ENCODE data around the gene STAC3.

Gene STAC3

DNA sequence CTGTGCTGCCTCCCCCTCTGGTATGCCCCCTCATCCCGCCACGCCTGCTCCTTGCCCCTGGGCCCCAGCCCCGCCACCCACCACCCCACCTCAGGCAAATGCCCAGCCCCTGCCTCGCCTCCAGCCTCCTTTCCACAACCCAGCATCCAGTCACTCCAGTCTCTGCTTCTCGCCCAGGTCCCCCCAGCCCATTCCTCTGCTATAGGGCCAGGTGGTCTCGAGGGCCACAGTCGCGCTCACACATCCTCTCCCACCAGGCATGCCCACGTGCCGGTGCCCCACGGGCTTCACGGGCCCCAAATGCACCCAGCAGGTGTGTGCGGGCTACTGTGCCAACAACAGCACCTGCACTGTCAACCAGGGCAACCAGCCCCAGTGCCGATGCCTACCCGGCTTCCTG lies 40.5 kb downstream of the STAC3 start:
- DNase-seq: no peak

DNA sequence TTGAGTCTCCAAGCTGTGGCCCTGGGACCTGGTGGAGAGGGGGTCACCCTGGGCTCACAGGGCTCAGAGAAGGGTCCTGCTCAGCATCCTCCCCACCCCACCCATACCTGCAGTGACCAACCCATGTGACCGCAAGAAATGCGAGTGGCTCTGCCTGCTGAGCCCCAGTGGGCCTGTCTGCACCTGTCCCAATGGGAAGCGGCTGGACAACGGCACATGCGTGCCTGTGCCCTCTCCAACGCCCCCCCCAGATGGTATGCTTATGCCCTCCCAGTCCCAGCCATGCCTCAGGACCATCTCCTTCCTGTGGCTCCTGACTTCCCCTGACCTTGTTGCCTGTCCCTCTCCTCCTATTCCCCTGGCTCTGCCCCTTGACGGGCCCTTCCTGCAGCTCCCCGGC lies 41.1 kb downstream of the STAC3 start:
- DNase-seq: no peak

DNA sequence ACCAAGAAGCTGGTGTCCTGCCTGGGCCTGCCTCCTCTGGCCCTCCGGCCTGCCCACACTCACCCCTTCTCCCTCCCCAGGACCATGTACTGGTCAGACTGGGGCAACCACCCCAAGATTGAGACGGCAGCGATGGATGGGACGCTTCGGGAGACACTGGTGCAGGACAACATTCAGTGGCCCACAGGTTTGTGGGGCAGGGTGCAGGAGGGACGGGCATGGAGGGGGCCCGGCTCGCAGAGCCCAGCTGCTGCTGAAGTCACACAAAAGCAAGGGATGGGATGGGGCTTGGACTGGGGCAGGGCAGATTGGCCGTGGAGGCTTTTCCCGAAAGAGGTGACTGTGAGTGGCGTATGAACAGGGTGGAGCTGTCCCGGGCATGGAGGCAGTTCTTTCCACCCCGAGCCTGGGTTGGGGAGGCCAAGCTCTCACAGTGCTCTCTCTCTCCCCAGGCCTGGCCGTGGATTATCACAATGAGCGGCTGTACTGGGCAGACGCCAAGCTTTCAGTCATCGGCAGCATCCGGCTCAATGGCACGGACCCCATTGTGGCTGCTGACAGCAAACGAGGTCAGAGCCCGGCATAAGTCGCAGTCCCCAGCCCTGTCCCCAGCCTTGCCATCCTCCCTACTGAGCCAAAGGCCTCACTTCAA lies 42.2 kb downstream of the STAC3 start:
- DNase-seq: no peak

DNA sequence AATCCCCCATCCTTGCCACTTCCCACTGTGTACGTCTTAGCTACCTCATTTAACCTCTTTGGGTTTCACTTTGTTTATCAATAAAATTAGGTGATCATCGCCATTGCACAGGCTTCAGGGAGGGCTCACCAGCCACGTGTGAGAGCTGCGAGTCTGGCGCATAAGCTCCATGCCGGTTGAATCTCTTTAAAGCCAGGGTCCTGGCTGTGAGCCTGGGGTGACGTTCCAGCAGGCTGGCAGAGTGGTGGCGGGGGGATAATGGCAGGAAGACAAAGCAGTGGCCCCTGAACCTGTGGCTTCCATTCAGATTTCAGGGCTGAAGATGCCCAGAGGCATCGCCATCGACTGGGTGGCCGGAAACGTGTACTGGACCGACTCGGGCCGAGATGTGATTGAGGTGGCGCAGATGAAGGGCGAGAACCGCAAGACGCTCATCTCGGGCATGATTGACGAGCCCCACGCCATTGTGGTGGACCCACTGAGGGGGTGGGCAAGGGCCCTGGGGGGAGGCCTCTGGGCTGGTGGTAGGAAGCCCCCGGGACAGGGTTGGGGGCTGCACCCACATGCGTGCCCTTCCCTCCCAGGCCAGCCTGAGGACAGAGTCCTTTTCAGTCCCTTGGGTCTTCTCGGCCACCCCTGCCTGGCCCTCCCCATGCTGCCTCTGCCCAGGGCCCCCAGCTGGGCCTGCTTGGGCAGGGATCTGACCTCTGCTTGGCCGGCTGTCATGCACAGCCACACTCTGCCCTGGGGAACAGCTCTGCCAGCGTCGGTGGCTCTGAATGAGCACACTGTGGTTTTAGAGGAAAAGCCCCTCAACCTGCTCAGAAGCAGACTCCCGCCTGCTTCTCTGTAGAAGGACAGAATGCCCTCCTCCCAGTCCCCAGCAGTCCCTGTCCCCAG lies 43.0 kb downstream of the STAC3 start:
- DNase-seq: no peak

DNA sequence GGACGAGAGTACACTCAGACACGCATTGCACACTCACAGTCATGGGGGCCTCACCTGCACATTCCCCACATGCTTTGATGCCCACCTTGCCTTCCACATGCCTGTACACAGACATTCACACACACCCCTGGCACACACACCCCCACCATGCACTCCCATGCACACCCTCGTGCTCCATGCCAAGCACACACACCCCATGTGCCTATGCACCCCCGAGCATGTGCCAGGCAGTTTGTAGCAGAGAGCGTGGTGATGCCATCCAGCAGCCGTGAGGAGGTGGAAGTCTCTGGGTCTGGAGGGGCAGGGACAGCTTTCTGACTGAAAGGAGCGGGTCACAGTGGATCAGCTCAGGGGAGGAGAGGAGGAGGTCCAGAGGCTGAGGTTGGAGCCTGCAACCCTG lies 45.1 kb downstream of the STAC3 start:
- no peak for DNase-seq

DNA sequence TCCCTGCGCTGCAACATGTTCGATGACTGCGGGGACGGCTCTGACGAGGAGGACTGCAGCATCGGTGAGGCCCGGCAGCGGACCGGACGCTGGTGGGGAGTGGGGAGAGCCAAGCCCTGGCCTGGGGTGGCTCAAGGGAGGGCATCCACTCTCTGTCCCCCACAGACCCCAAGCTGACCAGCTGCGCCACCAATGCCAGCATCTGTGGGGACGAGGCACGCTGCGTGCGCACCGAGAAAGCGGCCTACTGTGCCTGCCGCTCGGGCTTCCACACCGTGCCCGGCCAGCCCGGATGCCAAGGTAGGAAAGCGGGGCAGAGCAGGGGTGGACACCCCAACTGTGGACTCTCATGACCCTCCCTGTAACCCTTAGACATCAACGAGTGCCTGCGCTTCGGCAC lies 45.8 kb downstream of the STAC3 start:
- no peak for DNase-seq

DNA sequence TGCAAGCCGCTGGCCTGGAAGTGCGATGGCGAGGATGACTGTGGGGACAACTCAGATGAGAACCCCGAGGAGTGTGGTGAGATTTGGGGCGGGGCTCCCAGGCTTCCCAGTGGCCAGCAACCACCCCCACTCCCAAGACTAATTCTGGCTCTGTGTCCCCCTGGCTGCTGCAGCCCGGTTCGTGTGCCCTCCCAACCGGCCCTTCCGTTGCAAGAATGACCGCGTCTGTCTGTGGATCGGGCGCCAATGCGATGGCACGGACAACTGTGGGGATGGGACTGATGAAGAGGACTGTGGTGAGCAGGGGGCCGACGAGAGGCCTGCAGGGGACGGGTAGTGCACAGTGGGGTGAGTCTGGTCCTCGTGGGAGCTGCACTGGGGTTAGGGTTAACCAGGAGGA lies 46.5 kb downstream of the STAC3 start:
- no peak for DNase-seq

DNA sequence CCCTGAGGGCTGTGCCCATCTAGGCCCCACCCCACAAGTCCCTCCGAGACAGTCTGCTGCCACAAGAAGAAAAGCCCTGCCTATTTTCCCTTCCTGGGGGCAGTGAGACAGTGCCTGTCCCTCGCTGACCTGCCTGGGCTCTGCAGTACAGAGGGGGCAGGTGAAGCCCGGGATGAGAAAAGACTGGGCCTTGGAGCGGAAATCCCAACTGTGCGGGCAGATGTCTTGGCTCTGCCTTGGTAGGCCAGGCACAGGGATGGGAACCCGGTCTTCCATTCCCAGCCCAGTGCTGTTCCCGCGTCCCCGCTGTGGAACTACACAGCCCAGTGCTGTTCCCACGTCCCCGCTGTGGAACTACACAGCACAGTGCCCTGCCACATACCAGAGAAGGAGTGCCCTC lies 47.2 kb downstream of the STAC3 start:
- DNase-seq: no peak

DNA sequence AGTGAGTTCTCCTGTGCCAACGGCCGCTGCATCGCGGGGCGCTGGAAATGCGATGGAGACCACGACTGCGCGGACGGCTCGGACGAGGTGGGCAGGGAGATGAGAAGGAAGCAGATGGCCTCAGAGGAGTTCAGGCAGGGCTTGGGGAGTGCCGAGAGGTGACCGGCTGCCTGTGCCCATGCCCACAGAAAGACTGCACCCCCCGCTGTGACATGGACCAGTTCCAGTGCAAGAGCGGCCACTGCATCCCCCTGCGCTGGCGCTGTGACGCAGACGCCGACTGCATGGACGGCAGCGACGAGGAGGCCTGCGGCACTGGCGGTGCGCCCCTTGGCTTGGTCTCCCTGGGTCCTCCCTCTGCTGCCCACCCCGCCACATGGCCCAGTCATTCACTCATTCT lies 47.8 kb downstream of the STAC3 start:
- DNase-seq: no peak

DNA sequence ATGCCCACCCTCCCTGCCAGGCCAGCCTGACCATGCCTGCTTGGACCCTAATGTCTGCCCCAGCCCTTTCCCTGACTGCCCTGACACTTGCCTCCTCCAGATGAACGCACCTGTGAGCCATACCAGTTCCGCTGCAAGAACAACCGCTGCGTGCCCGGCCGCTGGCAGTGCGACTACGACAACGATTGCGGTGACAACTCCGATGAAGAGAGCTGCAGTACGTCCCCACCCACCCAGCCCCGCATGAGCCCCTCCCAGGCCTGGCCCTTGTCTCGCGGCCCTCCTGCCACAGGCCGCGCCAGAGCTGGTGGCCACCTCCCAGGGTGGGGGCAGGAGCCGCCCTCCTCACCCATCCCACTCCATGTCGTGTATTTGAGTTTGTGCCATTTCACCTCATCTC lies 48.7 kb downstream of the STAC3 start:
- no peak for DNase-seq

DNA sequence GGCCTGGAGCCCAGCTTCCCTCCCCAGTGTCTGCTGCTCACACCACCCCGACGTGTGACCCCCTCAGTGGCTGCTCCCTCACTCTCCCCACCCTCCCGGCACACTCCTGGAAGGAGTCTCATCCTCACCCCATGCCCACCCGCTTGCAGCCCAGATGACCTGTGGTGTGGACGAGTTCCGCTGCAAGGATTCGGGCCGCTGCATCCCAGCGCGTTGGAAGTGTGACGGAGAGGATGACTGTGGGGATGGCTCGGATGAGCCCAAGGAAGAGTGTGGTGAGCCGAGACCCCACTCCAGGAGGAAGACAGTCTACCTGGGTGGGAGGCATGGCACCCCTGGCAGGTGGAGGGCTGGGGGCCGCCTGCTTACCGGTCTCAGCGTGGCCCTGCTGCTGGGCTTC lies 49.4 kb downstream of the STAC3 start:
- no peak for DNase-seq

DNA sequence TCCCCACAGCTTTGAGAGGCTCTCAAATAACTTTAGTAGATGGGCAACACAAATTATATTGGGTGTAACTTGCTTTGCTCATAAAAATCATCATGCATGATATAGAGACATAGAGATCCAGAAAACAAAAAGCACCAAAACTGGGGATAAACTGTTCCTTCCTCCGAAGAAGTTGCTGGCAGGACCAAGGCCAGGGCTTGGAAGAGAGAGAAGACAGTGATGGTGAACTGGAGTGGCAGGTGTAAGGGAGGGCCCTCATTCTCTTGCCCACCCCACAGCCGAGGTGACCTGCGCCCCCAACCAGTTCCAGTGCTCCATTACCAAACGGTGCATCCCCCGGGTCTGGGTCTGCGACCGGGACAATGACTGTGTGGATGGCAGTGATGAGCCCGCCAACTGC lies 49.8 kb downstream of the STAC3 start:
- no peak for DNase-seq

DNA sequence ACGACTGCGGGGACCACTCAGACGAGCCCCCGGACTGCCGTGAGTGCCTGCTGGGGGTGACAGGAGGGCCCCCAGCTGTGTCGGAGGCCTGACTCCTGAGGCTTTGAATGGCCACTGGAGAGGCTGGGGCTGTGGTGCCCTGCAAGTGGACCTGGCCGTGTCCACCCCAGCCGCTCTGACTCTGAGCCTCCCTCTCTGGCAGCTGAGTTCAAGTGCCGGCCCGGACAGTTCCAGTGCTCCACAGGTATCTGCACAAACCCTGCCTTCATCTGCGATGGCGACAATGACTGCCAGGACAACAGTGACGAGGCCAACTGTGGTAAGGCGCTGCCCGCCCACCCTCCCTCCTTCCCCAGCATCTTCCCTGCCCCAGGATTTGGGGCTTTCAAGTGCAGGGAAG lies 50.5 kb downstream of the STAC3 start:
- DNase-seq: no peak

DNA sequence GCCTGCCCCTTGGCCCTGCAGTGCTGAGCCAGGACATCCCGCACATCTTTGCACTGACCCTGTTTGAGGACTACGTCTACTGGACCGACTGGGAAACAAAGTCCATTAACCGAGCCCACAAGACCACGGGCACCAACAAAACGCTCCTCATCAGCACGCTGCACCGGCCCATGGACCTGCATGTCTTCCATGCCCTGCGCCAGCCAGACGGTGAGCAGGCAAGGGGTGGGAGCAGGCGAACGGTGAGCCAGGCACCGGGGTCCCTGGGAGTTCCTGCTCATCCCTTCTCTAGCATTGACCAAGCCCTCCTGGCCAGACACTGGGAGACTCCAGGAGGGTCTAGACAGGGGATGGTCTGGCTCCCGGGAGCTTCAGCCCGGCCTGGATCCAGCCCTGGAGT lies 51.8 kb downstream of the STAC3 start:
- DNase-seq: no peak

DNA sequence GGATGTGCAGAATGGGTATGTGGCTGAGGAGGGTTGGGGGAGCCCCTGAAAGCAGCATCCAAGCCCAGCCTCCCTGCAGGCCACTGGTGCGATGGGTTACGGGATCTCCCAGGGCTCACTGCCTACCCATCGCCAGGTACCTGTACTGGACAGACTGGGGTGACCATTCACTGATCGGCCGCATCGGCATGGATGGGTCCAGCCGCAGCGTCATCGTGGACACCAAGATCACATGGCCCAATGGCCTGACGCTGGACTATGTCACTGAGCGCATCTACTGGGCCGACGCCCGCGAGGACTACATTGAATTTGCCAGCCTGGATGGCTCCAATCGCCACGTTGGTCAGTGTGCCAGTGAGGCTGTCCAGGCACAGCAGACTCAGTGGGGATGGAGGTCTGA lies 52.7 kb downstream of the STAC3 start:
- DNase-seq: no peak

DNA sequence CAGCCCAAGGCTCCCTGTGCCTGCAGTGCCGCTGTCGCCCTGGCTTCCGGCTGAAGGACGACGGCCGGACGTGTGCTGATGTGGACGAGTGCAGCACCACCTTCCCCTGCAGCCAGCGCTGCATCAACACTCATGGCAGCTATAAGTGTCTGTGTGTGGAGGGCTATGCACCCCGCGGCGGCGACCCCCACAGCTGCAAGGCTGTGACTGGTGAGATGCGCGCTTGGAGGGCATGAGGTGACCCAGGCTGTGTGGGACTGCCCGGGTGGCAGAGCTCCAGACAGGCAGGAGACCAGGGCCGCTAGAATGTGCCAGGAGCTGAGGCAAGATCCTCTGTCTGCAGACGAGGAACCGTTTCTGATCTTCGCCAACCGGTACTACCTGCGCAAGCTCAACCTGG lies 54.0 kb downstream of the STAC3 start:
- DNase-seq: no peak

DNA sequence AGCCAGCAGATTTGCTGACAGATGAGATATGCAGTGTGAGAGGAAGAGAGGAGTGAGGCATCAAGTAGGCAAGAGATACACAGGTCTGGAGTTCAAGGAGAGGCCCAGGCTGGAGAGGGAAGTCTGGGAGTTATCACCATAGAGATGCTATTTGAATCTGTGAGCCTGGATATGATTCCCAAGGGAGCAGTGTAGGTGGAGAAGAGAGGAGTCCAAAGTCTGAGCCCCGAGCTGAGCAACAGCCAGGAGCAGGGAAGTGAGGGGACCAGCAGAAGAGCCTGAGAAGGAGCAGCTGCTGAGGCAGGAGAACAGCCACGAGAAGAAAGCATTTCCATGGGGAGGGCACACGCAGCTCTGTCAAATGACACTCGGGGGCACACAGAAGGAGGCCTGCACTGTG lies 54.5 kb downstream of the STAC3 start:
- DNase-seq: no peak

DNA sequence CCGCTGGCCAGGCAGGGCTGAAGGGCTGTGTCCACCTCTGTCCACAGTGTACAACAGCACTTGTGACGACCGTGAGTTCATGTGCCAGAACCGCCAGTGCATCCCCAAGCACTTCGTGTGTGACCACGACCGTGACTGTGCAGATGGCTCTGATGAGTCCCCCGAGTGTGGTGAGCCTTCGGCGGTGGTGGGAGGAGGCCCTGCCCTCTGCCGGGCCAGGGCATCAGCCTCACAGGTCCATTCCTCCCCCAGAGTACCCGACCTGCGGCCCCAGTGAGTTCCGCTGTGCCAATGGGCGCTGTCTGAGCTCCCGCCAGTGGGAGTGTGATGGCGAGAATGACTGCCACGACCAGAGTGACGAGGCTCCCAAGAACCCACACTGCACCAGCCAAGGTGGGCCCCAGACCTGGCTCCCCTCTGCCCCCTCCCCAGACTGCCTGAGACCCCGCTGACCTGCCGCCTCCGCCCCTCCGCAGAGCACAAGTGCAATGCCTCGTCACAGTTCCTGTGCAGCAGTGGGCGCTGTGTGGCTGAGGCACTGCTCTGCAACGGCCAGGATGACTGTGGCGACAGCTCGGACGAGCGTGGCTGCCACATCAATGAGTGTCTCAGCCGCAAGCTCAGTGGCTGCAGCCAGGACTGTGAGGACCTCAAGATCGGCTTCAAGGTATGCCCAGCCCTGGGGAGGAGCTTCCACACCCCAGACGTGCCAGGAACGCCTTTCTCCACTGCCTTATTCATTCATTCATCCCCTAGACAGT lies 55.2 kb downstream of the STAC3 start:
- no peak for DNase-seq

DNA sequence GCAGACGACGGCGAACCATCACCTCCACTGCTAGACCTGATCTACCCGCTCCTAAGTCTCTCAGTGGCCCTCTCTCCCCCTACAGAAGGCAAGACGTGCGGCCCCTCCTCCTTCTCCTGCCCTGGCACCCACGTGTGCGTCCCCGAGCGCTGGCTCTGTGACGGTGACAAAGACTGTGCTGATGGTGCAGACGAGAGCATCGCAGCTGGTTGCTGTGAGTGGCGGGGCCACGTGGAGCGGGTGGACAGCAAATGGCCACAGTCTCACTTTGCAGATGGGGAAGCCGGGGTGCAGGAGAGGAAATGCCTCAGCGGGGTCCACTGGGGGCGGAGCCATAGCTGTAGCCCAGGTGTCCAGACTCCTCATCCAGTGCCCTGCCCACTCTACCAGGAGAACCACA lies 55.8 kb downstream of the STAC3 start:
- DNase-seq: no peak

DNA sequence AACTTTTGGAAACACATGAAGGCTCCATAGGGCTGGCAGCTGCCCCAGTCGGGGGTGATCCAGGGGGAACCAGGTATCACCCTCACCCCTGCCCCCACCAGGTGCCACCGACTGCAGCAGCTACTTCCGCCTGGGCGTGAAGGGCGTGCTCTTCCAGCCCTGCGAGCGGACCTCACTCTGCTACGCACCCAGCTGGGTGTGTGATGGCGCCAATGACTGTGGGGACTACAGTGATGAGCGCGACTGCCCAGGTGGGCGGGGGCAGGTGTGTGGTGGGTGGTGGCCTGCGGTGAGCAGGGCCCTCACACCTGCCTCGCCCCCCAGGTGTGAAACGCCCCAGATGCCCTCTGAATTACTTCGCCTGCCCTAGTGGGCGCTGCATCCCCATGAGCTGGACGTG lies 56.7 kb downstream of the STAC3 start:
- no peak for DNase-seq

DNA sequence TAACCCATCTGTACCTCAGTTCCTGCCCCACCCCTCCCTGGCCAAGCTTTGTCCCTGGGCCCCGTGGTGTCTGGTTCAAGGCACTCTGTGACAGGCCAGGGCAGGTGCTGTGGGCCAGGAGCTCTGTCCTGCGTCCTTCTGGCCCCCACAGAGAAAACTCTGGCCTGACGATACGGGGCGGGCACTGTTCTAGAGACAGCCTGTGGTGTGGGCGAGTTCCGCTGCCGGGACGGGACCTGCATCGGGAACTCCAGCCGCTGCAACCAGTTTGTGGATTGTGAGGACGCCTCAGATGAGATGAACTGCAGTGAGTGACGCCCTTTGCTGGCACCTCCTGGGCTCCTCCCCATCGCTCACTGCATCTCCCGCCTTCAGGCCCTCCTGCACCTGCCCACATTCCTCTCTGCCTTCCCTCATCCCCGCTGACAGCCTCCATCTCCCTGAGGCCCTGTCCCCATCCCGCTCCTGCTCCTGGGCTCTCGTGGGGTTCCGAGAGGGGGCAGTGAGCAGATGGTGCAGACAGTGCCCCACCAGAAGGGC lies 57.2 kb downstream of the STAC3 start:
- DNase-seq: no peak
